Measurements from ENCODE around the gene SUOX.

GRCh38 chr12:56029166-56029519 lies 32.1 kb downstream of the SUOX start:
- TF ChIP-seq NFYB (CRISPR knock-in tag; conservative IDR thresholded peaks at IDR 0.05; ENCODE audit: low read depth) (no peak), NR2C2 (CRISPR knock-in tag; IDR thresholded peaks at IDR 0.05) (no peak), ELF4 (CRISPR knock-in tag; IDR thresholded peaks at IDR 0.05; ENCODE audit: low read depth) (no peak)
